ENCODE results near the gene GPS1.

GPS1 gene

GRCh38 chr17:82070611-82071010, 18.9 kb downstream of the GPS1 start:
- H3K27ac ChIP-seq: no peak overlapping the region
- H3K9me3 ChIP-seq: no peaks in the 10 kb centered on the region
- intact Hi-C loops (cut with DNase I; ENCODE audit: low total_unique reads): no loop called here
- DNase-seq: no peak
- peaks cover 0 to 8% (median 3%) of the 10 kb centered on the region in 4 donors for H3K4me1 ChIP-seq
- no peak overlapping the region for H3K4me3 ChIP-seq
- no peaks in the 10 kb centered on the region for H3K27me3 ChIP-seq
- no peaks in the 10 kb centered on the region for H3K36me3 ChIP-seq
- no peak for TF ChIP-seq CTCF (IDR thresholded peaks at IDR 0.05)

GRCh38 chr17:82072827-82073226, 21.1 kb downstream of the GPS1 start:
- Histone ChIP-seq H3K27me3 (no peaks in the 10 kb centered on the region), H3K27ac (no peak overlapping the region), H3K4me1 (no peaks in the 10 kb centered on the region), H3K9me3 (no peaks in the 10 kb centered on the region), H3K36me3 (peaks cover 0 to under 1% (median 0%) of the 10 kb centered on the region in 3 donors), H3K4me3 (no peak overlapping the region)
- intact Hi-C loops (cut with DNase I; ENCODE audit: low total_unique reads): no loop called here
- DNase-seq: no peak
- no peak for TF ChIP-seq CTCF (IDR thresholded peaks at IDR 0.05)

GRCh38 chr17:82073446-82073845, 21.7 kb downstream of the GPS1 start:
- Histone ChIP-seq H3K4me3 (no peak overlapping the region), H3K4me1 (no peaks in the 10 kb centered on the region), H3K27ac (no peak overlapping the region), H3K27me3 (no peaks in the 10 kb centered on the region), H3K36me3 (peaks cover 0 to 7% (median 3%) of the 10 kb centered on the region in 3 donors), H3K9me3 (no peaks in the 10 kb centered on the region)
- intact Hi-C loops (cut with DNase I; ENCODE audit: low total_unique reads): no loop called here
- no peak for DNase-seq
- TF ChIP-seq CTCF (IDR thresholded peaks at IDR 0.05): no peak

GRCh38 chr17:82076018-82076784, 24.5 kb downstream of the GPS1 start:
- H3K27ac ChIP-seq: no peak overlapping the region
- no peaks in the 10 kb centered on the region for H3K9me3 ChIP-seq
- intact Hi-C loops (cut with DNase I; ENCODE audit: low total_unique reads): no loop called here
- no peaks in the 10 kb centered on the region for H3K4me1 ChIP-seq
- no peak for TF ChIP-seq CTCF (IDR thresholded peaks at IDR 0.05)
- DNase-seq: no peak
- H3K36me3 ChIP-seq: peaks cover 13 to 34% (median 31%) of the 10 kb centered on the region in 3 donors
- H3K4me3 ChIP-seq: no peak overlapping the region
- no peaks in the 10 kb centered on the region for H3K27me3 ChIP-seq

- Histone ChIP-seq H3K27ac (no peak overlapping the region), H3K27me3 (no peaks in the 10 kb centered on the region), H3K4me1 (no peaks in the 10 kb centered on the region), H3K9me3 (no peaks in the 10 kb centered on the region), H3K36me3 (peaks cover 21 to 42% (median 39%) of the 10 kb centered on the region in 3 donors), H3K4me3 (no peak overlapping the region)
- intact Hi-C loops (cut with DNase I; ENCODE audit: low total_unique reads): no loop called here
- TF ChIP-seq CTCF (IDR thresholded peaks at IDR 0.05): no peak
- no peak for DNase-seq
These were observed 25.3 kb downstream of the GPS1 start for GRCh38 chr17:82076785-82077591.

Data from tibial artery (tissue), 4 donors.